ENCODE measurements around the gene LPCAT1.

Gene LPCAT1

GRCh38 chr5:1419476-1420210 is 104.1 kb downstream of the LPCAT1 start:
- Histone ChIP-seq H3K36me3 (no peaks in the 10 kb centered on the region), H3K4me3 (ENCODE audit: low read depth, low read length) (no peak overlapping the region), H3K9me3 (no peaks in the 10 kb centered on the region), H3K4me1 (no peaks in the 10 kb centered on the region), H3K27me3 (peaks cover 4% of the 10 kb centered on the region; the same call in 1 of the 2 replicates)
- no peak for DNase-seq
- no peak for TF ChIP-seq CTCF (IDR thresholded peaks at IDR 0.05; ENCODE audit: low read depth, low read length)

- no peak for DNase-seq
- Histone ChIP-seq H3K9me3 (no peaks in the 10 kb centered on the region), H3K4me3 (ENCODE audit: low read depth, low read length) (no peak overlapping the region), H3K4me1 (no peaks in the 10 kb centered on the region), H3K36me3 (no peaks in the 10 kb centered on the region), H3K27me3 (peaks cover 4% of the 10 kb centered on the region; the same call in 1 of the 2 replicates)
- no peak for TF ChIP-seq CTCF (IDR thresholded peaks at IDR 0.05; ENCODE audit: low read depth, low read length)
Observed at GRCh38 chr5:1418921-1419280, 104.9 kb downstream of the LPCAT1 start.

- no peaks in the 10 kb centered on the region for H3K4me1 ChIP-seq
- H3K27me3 ChIP-seq = peaks cover 4% of the 10 kb centered on the region; the same call in 1 of the 2 replicates
- no peak for DNase-seq
- no peaks in the 10 kb centered on the region for H3K36me3 ChIP-seq
- H3K4me3 ChIP-seq (ENCODE audit: low read depth, low read length) = no peak overlapping the region
- H3K9me3 ChIP-seq = no peaks in the 10 kb centered on the region
- no peak for TF ChIP-seq CTCF (IDR thresholded peaks at IDR 0.05; ENCODE audit: low read depth, low read length)
Observed at GRCh38 chr5:1418238-1418920, 105.4 kb downstream of the LPCAT1 start.

- Histone ChIP-seq H3K36me3 (no peaks in the 10 kb centered on the region), H3K4me1 (no peaks in the 10 kb centered on the region), H3K27me3 (peaks cover 4% of the 10 kb centered on the region; the same call in 1 of the 2 replicates), H3K4me3 (ENCODE audit: low read depth, low read length) (no peak overlapping the region), H3K9me3 (no peaks in the 10 kb centered on the region)
- no peak for TF ChIP-seq CTCF (IDR thresholded peaks at IDR 0.05; ENCODE audit: low read depth, low read length)
- DNase-seq = no peak
Observed at GRCh38 chr5:1417586-1418225, 106.1 kb downstream of the LPCAT1 start.

GRCh38 chr5:1416856-1417469 is 106.8 kb downstream of the LPCAT1 start:
- no peaks in the 10 kb centered on the region for H3K36me3 ChIP-seq
- H3K27me3 ChIP-seq = peaks cover 4% of the 10 kb centered on the region; the same call in 1 of the 2 replicates
- no peaks in the 10 kb centered on the region for H3K4me1 ChIP-seq
- H3K9me3 ChIP-seq = no peaks in the 10 kb centered on the region
- no peak for DNase-seq
- no peak for TF ChIP-seq CTCF (IDR thresholded peaks at IDR 0.05; ENCODE audit: low read depth, low read length)
- no peak overlapping the region for H3K4me3 ChIP-seq (ENCODE audit: low read depth, low read length)

All from BE2C (cell line).